Endothelial cell of umbilical vein (primary cell): ENCODE data around the gene SFSWAP. TPM values are rescaled to one million over a fixed set of nuclear protein-coding genes. Genes with fewer than 3 reads are reported as not detected.

Experiments
- BruUV-seq: library from RNA; stranded (reverse); fragments of 400-500 nt; replicated peaks from 2 replicates; lab custom pipeline; 2021; lab: Mats Ljungman, UMichigan
- CTCF ChIA-PET: fragments of 300-600, 350-600 bp; sonication (Branson Sonifier 250); formaldehyde crosslinking; loops from one replicate; lab custom pipeline; 2021; ENCODE audit warnings: antibody characterized with exemption, inconsistent platforms; lab: Charles Lee
- POLR2A ChIA-PET: fragments of 300-600, 350-600 bp; sonication (Branson Sonifier 250); formaldehyde crosslinking; loops from one replicate; lab custom pipeline; 2021; ENCODE audit warnings: antibody characterized with exemption, inconsistent platforms; lab: Charles Lee
- DNase-seq: peaks from one replicate; pipeline ENCODE4 v3.0.0-alpha.2; 2011; ENCODE audit warnings: low read depth, low spot score
- FAIRE-seq: peaks from 2 replicates; lab custom pipeline; 2011; peaks lifted over from hg19 to GRCh38; lab: Jason Lieb, UNC
- H2AFZ ChIP-seq: 2 replicates; pipeline ENCODE4 v1.6.0; 2012; ENCODE audit warnings: low read depth, low read length, control low read depth, inconsistent platforms
- H3K27ac ChIP-seq: 2 replicates; pipeline ENCODE4 v1.5.1; 2011; ENCODE audit warnings: low read depth, mild to moderate bottlenecking, control low read depth, low read length, moderate library complexity; ENCODE audit not compliant: insufficient read depth
- H3K27me3 ChIP-seq, 2 experiments: 2 replicates each; pipeline versions ENCODE4 v1.6.0 to v1.6.1; 2011; ENCODE audit warnings: low read length in 2 of 2, mixed read lengths in 1 of 2; ENCODE audit not compliant: control insufficient read depth in 2 of 2, insufficient read depth in 2 of 2
- H3K36me3 ChIP-seq, 2 experiments: 2 replicates in 1 of 2; 3 replicates in 1 of 2; pipeline ENCODE4 v1.5.1; 2011; ENCODE audit warnings: low read length in 2 of 2, mild to moderate bottlenecking in 1 of 2, moderate library complexity in 1 of 2; ENCODE audit not compliant: control insufficient read depth in 2 of 2, insufficient read depth in 2 of 2; ENCODE audit errors: extremely low read depth in 1 of 2
- H3K4me1 ChIP-seq: 3 replicates; pipeline ENCODE4 v1.5.1; 2011; ENCODE audit warnings: mild to moderate bottlenecking, low read length; ENCODE audit not compliant: control insufficient read depth, insufficient read depth; ENCODE audit errors: extremely low read depth
- H3K4me2 ChIP-seq: 2 replicates; pipeline ENCODE4 v1.6.1; 2011; ENCODE audit warnings: low read length, control low read depth, mixed read lengths; ENCODE audit not compliant: insufficient read depth
- H3K4me3 ChIP-seq, 3 experiments: fragments of 200-600 bp in 1 of 3; sonication (generic), shearing (Covaris generic) in 1 of 3; replicated peaks in 1 of 3; 2 replicates each; pipeline ENCODE4 v1.5.1; 2011 to 2016; ENCODE audit warnings: control low read depth in 3 of 3, low read length in 3 of 3, mild to moderate bottlenecking in 2 of 3, inconsistent platforms in 1 of 3, low read depth in 1 of 3, moderate library complexity in 1 of 3; ENCODE audit not compliant: insufficient read depth in 1 of 3
- H3K79me2 ChIP-seq: 2 replicates; pipeline ENCODE4 v1.6.0; 2012; ENCODE audit warnings: low read length, inconsistent platforms; ENCODE audit not compliant: control insufficient read depth, insufficient read depth
- H3K9ac ChIP-seq: replicated peaks from 2 replicates; pipeline ENCODE3; 2011; ENCODE audit warnings: low read length, control low read depth; ENCODE audit not compliant: insufficient read depth; ENCODE audit errors: extremely low read depth
- H3K9me1 ChIP-seq: replicated peaks from 3 replicates; pipeline ENCODE4 v1.6.0; 2011; ENCODE audit warnings: mild to moderate bottlenecking, low read length; ENCODE audit not compliant: control insufficient read depth, insufficient read depth; ENCODE audit errors: extremely low read depth
- H3K9me3 ChIP-seq: replicated peaks from 2 replicates; pipeline ENCODE4 v1.5.1; 2012; ENCODE audit warnings: low read length, inconsistent platforms; ENCODE audit not compliant: control insufficient read depth, insufficient read depth
- H4K20me1 ChIP-seq: replicated peaks from 2 replicates; pipeline ENCODE3; 2011; ENCODE audit warnings: mild to moderate bottlenecking, low read length; ENCODE audit not compliant: control insufficient read depth, insufficient read depth; ENCODE audit errors: extremely low read depth
- EZH2 ChIP-seq: IDR thresholded peaks from 2 replicates; pipeline ENCODE4 v1.6.1; 2012; ENCODE audit warnings: borderline replicate concordance, low read depth, mild to moderate bottlenecking, moderate library complexity, low read length, inconsistent platforms; ENCODE audit not compliant: severe bottlenecking
- FOS ChIP-seq: IDR thresholded peaks from 2 replicates; pipeline ENCODE4 v1.6.1; 2011; ENCODE audit warnings: mild to moderate bottlenecking, low read length, moderate library complexity, borderline replicate concordance; ENCODE audit not compliant: insufficient read depth
- GATA2 ChIP-seq: IDR thresholded peaks from 2 replicates; pipeline ENCODE4 v1.7.0; 2011; ENCODE audit warnings: low read depth, mild to moderate bottlenecking, moderate library complexity, mixed read lengths, low read length; ENCODE audit not compliant: insufficient read length, insufficient read depth
- JUN ChIP-seq: IDR thresholded peaks from 2 replicates; pipeline ENCODE4 v1.6.1; 2011; ENCODE audit warnings: borderline replicate concordance, low read depth; ENCODE audit not compliant: insufficient read length, insufficient read depth
- MYC ChIP-seq: IDR thresholded peaks from one replicate; pipeline ENCODE4 v1.6.1; 2011; ENCODE audit warnings: mild to moderate bottlenecking, low read depth, low read length
- POLR2A ChIP-seq: IDR thresholded peaks from 2 replicates; pipeline ENCODE4 v1.6.1; 2012; ENCODE audit warnings: low read depth, mild to moderate bottlenecking, control low read depth, low read length
- POLR2AphosphoS5 ChIP-seq: IDR thresholded peaks from 2 replicates; pipeline ENCODE4 v1.6.1; 2012; ENCODE audit warnings: low read depth, mild to moderate bottlenecking, control low read depth, low read length, moderate library complexity; ENCODE audit not compliant: insufficient read depth
- dilution Hi-C: fragments of 300-500 bp; cut with MboI; formaldehyde crosslinking; loops from one replicate; pipeline ENCODE4 v1.15.0; 2019; ENCODE audit warnings: low sequenced_read_pairs; ENCODE audit not compliant: extremely low pct_ligation_motif_present
- intact Hi-C: fragments of 100-400 bp; cut with micrococcal nuclease; formaldehyde crosslinking; loops from one replicate; pipeline ENCODE4 v1.10.0; 2022
- polyA plus RNA-seq, 4 experiments: library from polyadenylated mRNA; depleted of rRNA in 3 of 4; stranded (reverse) in 3 of 4; unstranded in 1 of 4; fragments of >200 nt; gene quantifications; 2 replicates each; pipeline versions ENCODE4 v1.2.1 to v1.2.3, GENCODE V29; 2011 to 2012; ENCODE audit warnings: missing spikeins in 1 of 4
- total RNA-seq: library from RNA; stranded (reverse); gene quantifications from 2 replicates; pipeline ENCODE4 v1.2.3, GENCODE V29; 2021
- TF ChIP-seq, protein P1 (sequence below): IDR thresholded peaks from 2 replicates; pipeline ENCODE4 v1.6.1; 2011; ENCODE audit not compliant: insufficient read depth, insufficient read length
- TF ChIP-seq, protein P2 (sequence below), 2 donors: IDR thresholded peaks; 1 replicate in 1 of 2; 2 replicates in 1 of 2; pipeline ENCODE4 v1.5.1; 2011; ENCODE audit warnings: low read length in 2 of 2, mild to moderate bottlenecking in 2 of 2, moderate library complexity in 2 of 2, control low read depth in 1 of 2, inconsistent platforms in 1 of 2, low read depth in 1 of 2; ENCODE audit not compliant: insufficient read depth in 1 of 2; ENCODE audit errors: extremely low read depth in 1 of 2

Gene SFSWAP
- total and polyA plus RNA-seq, 2 donors (not counting 3 experiments of a cell fraction or from before 2014, with no cell fraction given) = 38.1 to 53.3 TPM

GRCh38 chr12:131695968-131696367 lies 14.9 kb upstream of the SFSWAP start:
- FAIRE-seq = no peak
- no TSS peak for BruUV-seq

More at GRCh38 chr12:131695968-131696367, 14.9 kb upstream of the SFSWAP start:
- dilution Hi-C loops = no loop called here
- Histone ChIP-seq H3K4me1 (no peaks in the 10 kb centered on the region), H3K4me3 (no peak overlapping the region), H4K20me1 (no peaks in the 10 kb centered on the region), H3K27me3 (no peaks in the 10 kb centered on the region), H3K4me2 (no peak overlapping the region), H3K9me1 (no peaks in the 10 kb centered on the region), H3K27ac (no peak overlapping the region), H2AFZ (no peak overlapping the region), H3K9ac (no peak overlapping the region), H3K9me3 (no peaks in the 10 kb centered on the region), H3K36me3 (no peaks in the 10 kb centered on the region), H3K79me2 (no peaks in the 10 kb centered on the region)
- intact Hi-C loops = no loop called here
- no peak for DNase-seq
- CTCF ChIA-PET = no interaction called here
- no peak for TF ChIP-seq FOS
- TF ChIP-seq, protein P1, sequence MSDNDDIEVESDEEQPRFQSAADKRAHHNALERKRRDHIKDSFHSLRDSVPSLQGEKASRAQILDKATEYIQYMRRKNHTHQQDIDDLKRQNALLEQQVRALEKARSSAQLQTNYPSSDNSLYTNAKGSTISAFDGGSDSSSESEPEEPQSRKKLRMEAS = no peak
- no peak for TF ChIP-seq GATA2
- no peak for TF ChIP-seq POLR2AphosphoS5
- TF ChIP-seq MYC = no peak
- TF ChIP-seq EZH2 = no peak
- TF ChIP-seq, protein P2, sequence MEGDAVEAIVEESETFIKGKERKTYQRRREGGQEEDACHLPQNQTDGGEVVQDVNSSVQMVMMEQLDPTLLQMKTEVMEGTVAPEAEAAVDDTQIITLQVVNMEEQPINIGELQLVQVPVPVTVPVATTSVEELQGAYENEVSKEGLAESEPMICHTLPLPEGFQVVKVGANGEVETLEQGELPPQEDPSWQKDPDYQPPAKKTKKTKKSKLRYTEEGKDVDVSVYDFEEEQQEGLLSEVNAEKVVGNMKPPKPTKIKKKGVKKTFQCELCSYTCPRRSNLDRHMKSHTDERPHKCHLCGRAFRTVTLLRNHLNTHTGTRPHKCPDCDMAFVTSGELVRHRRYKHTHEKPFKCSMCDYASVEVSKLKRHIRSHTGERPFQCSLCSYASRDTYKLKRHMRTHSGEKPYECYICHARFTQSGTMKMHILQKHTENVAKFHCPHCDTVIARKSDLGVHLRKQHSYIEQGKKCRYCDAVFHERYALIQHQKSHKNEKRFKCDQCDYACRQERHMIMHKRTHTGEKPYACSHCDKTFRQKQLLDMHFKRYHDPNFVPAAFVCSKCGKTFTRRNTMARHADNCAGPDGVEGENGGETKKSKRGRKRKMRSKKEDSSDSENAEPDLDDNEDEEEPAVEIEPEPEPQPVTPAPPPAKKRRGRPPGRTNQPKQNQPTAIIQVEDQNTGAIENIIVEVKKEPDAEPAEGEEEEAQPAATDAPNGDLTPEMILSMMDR (IDR thresholded peaks at IDR 0.05; ENCODE audit: extremely low read depth in 1 of 2, insufficient read depth in 1 of 2, low read depth in 1 of 2, low read length in 2 of 2) = no peak
- TF ChIP-seq JUN = no peak
- TF ChIP-seq POLR2A = no peak
- POLR2A ChIA-PET = no interaction called here
